Measurements from ENCODE around the gene TSN. TPM values are rescaled to one million over a fixed set of nuclear protein-coding genes. Genes with fewer than 3 reads are reported as not detected.

Gene TSN
- total RNA-seq, 1 experiment from 2014 or later, result 125 TPM

- H3K4me3 Mint-ChIP-seq (ENCODE audit: low read depth, unreplicated experiment), result no peak overlapping the region
- no peaks in the 10 kb centered on the region for H3K27me3 Mint-ChIP-seq (ENCODE audit: unreplicated experiment)
- H3K4me1 Mint-ChIP-seq (ENCODE audit: low read depth, unreplicated experiment), result peaks cover 27% of the 10 kb centered on the region
- CTCF ChIA-PET, result no interaction called here
- no peak for TF ChIP-seq CTCF (IDR thresholded peaks at IDR 0.05; ENCODE audit: unreplicated experiment)
- no peak overlapping the region for H3K27ac Mint-ChIP-seq (ENCODE audit: unreplicated experiment)
- intact Hi-C loops (cut with micrococcal nuclease; ENCODE audit: unreplicated experiment), result no loop called here
- no peaks in the 10 kb centered on the region for H3K36me3 Mint-ChIP-seq (ENCODE audit: insufficient read depth, unreplicated experiment)
- no TSS peak for BruUV-seq (replicated peaks)
- no peak for DNase-seq
- H3K9me3 Mint-ChIP-seq (ENCODE audit: low read depth, unreplicated experiment), result no peaks in the 10 kb centered on the region
Observed at GRCh38 chr2:121783180-121783579, 27.7 kb downstream of the TSN start.

- TF ChIP-seq CTCF (IDR thresholded peaks at IDR 0.05; ENCODE audit: unreplicated experiment), result no peak
- no peak overlapping the region for H3K4me3 Mint-ChIP-seq (ENCODE audit: low read depth, unreplicated experiment)
- CTCF ChIA-PET, result interaction anchor here (0.6 kb wide), 1 partner anchor 239 kb away, joined by 5 read pairs; no protein-coding TSS in a partner anchor
- peaks cover 6% of the 10 kb centered on the region for H3K36me3 Mint-ChIP-seq (ENCODE audit: insufficient read depth, unreplicated experiment)
- H3K27me3 Mint-ChIP-seq (ENCODE audit: unreplicated experiment), result no peaks in the 10 kb centered on the region
- no peak for DNase-seq
- BruUV-seq (replicated peaks), result no TSS peak
- H3K27ac Mint-ChIP-seq (ENCODE audit: unreplicated experiment), result no peak overlapping the region
- intact Hi-C loops (cut with micrococcal nuclease; ENCODE audit: unreplicated experiment), result no loop called here
- no peaks in the 10 kb centered on the region for H3K9me3 Mint-ChIP-seq (ENCODE audit: low read depth, unreplicated experiment)
- peaks cover 30% of the 10 kb centered on the region for H3K4me1 Mint-ChIP-seq (ENCODE audit: low read depth, unreplicated experiment)
Observed at GRCh38 chr2:121788685-121789084, 33.2 kb downstream of the TSN start.

- BruUV-seq (replicated peaks), result no TSS peak
- peak; percentile 69 for DNase-seq
- Mint-ChIP-seq H3K36me3 (ENCODE audit: insufficient read depth, unreplicated experiment) (peaks cover 6% of the 10 kb centered on the region), H3K4me1 (ENCODE audit: low read depth, unreplicated experiment) (peaks cover 26% of the 10 kb centered on the region), H3K27me3 (ENCODE audit: unreplicated experiment) (no peaks in the 10 kb centered on the region), H3K27ac (ENCODE audit: unreplicated experiment) (peak overlapping the region; percentile 38), H3K4me3 (ENCODE audit: low read depth, unreplicated experiment) (no peak overlapping the region), H3K9me3 (ENCODE audit: low read depth, unreplicated experiment) (no peaks in the 10 kb centered on the region)
- intact Hi-C loops (cut with micrococcal nuclease; ENCODE audit: unreplicated experiment), result no loop called here
- CTCF ChIA-PET, result interaction anchor here (1.0 kb wide), 1 partner anchor 21 kb away, joined by 5 read pairs; no protein-coding TSS in a partner anchor
- no peak for TF ChIP-seq CTCF (IDR thresholded peaks at IDR 0.05; ENCODE audit: unreplicated experiment)
Observed at GRCh38 chr2:121790276-121790956, 35.0 kb downstream of the TSN start.

GRCh38 chr2:121791290-121791689 is 35.8 kb downstream of the TSN start:
- Mint-ChIP-seq H3K27ac (ENCODE audit: unreplicated experiment) (no peak overlapping the region), H3K4me3 (ENCODE audit: low read depth, unreplicated experiment) (no peak overlapping the region), H3K4me1 (ENCODE audit: low read depth, unreplicated experiment) (peaks cover 26% of the 10 kb centered on the region), H3K36me3 (ENCODE audit: insufficient read depth, unreplicated experiment) (peaks cover 6% of the 10 kb centered on the region), H3K27me3 (ENCODE audit: unreplicated experiment) (peaks cover 4% of the 10 kb centered on the region), H3K9me3 (ENCODE audit: low read depth, unreplicated experiment) (no peaks in the 10 kb centered on the region)
- no peak for TF ChIP-seq CTCF (IDR thresholded peaks at IDR 0.05; ENCODE audit: unreplicated experiment)
- BruUV-seq (replicated peaks), result no TSS peak
- intact Hi-C loops (cut with micrococcal nuclease; ENCODE audit: unreplicated experiment), result no loop called here
- no peak for DNase-seq
- CTCF ChIA-PET, result no interaction called here

Measured in Calu3 (cell line).